Smooth muscle cell of the coronary artery (primary cell): ENCODE measurements around the gene LPO. TPM values are rescaled to one million over a fixed set of nuclear protein-coding genes. Genes with fewer than 3 reads are reported as not detected.

Experiments used
- total RNA-seq: library from RNA; depleted of rRNA; stranded (reverse); fragments of >200 nt; gene quantifications from 2 replicates; pipeline ENCODE4 v1.2.3, GENCODE V29; 2014; ENCODE audit warnings: low replicate concordance

LPO gene
- total RNA-seq = not detected in 2 replicates

DNA sequence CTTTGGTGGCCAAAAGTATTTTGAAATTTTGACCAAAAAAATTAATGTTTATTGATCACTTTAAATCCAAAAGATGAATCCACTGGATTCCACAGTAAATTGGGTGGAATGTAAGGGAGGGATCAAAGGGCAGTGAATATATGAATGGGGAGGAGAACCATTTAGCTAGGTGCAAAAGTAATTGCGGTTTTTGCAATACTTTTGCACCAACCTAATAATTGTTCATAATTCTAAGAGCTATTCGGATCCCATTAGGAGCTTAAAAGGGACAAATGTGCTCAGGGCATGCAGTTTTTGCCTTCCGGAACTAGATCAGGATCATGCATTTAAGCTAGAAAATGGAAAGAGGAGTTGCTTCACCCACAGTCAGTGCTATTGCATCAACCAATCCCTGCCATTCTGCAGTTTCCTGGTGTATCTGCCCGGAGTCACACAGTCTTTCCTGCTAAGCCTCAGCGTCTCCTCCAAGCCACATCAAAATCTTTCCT lies at the start of gene LPO:
TSS of gene LPO (plus strand) at position 438 of the 488 bp plus-strand sequence. CDS start 4,396 bp downstream, outside the sequence.

DNA sequence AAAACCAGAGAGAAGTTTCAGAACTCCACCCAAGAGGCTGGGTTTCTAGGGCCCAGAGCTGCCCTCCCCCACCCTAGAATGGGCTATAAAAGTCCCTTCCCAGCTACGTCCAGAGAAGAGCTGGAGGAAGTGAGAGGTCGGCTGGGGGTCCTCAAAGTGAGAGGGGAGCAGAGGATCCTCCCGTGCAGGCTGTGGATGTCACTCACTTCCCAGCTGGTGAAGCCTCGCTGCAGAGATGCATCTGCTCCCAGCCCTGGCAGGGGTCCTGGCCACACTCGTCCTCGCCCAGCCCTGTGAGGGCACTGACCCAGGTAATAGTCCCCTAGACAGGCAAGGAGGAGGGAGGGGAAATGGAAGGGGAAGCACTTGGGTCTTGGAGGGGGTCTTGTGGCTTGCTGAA lies 45.8 kb upstream of the LPO start, which contains the start of gene EPX:
TSS of gene EPX (plus strand) at position 115 of the 400 bp plus-strand sequence. CDS start at position 236, 121 bp downstream.

DNA sequence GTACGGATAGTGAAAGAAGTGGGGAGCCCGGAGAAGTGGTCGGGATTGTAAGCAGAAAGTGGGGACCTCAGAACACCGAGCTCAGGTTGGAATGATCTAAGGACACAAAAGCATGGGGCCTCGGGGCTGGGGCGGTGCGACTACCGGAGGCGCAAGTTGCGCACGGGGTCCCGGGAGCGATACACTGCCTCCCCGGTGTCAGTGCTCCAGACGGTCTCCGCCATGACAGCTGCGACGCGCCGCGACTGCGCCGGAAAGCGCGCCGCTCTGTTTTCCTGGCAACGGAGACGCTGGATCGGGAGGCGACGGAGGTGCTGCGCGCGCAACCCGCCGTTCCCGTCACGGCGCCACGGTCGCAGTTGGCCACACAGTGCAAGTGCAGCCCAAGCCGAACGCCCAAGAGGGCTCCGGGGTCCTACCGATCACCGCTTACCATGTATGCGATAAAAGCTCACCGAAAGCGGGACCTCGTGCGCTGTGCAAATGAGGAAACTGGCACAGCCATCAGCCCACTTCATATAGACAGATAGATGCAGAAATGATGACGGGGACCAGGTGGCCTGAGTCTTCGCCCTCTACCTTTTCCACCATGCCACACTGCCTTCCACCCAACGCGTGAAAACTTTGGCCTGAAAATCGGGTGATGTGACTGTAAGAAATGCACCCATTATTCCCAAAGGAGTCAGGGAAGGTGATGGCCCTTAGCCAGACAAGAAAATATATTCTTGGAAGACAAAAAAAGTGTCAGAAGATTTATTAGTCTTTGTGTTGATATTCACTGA lies 19.2 kb upstream of the LPO start, which contains the start of gene MKS1:
TSS of gene MKS1 (minus strand) at position 249 of the 782 bp plus-strand sequence. CDS start at position 224, 25 bp downstream.

DNA sequence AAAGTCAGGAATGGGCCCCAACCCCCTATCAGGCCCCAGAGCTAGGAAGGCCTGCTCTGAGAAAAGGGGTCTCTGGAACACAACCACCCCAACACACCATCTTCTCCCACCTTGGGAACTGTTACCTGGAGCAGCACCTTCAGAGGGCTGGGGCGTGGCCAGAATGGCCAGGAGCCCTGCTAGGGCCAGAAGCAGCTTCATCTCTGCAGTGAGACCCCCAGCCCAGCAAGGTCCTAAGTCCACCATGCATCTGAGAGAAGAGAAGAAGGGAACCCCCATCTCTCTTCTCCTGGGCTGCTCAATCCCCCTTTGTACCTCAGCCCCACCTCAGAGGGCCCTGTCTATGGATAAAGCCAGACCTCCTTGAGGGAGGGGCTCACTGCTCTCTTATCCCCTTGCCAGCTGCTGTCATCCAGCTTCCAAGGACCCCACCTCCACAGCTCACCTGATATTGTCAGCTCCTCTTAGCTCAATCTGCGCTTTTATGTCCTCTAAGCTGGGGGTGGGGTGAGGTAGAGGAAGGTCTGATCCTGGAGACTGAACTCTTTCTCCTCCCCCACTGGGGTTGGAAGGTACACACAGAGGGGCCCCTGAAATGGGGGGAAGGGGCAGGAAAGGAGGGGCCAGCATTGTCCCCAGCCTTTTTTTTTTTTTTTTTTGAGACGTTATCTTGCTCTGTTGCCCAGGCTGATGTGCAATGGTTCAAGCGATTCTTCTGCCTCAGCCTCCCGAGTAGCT lies 42.3 kb downstream of the LPO start, which contains the start of gene MPO:
TSS of gene MPO (minus strand) at position 456 of the 738 bp plus-strand sequence. CDS start at position 279, 177 bp downstream.

Other genes with a start within 250 kb of the LPO start
- gene SRSF1, start 231.3 kb upstream of the LPO start, total RNA-seq = 421 and 590 TPM in 2 replicates
- gene DYNLL2, start 155.2 kb upstream of the LPO start, total RNA-seq = 12.9 and 24.9 TPM in 2 replicates
- not detected in 2 replicates for gene OR4D1, start 90.2 kb upstream of the LPO start, total RNA-seq
- gene OR4D2, start 71.6 kb upstream of the LPO start, total RNA-seq = not detected in 2 replicates
- gene EPX, start 45.9 kb upstream of the LPO start, total RNA-seq = not detected in 2 replicates
- gene MKS1, start 19.3 kb upstream of the LPO start, total RNA-seq = 8.2 and 12.9 TPM in 2 replicates
- gene MPO, start 42.4 kb downstream of the LPO start, total RNA-seq = under 0.01 TPM in 1 of 2 replicates, not detected in the other
- gene TSPOAP1, start 90.2 kb downstream of the LPO start, total RNA-seq = under 0.01 TPM in 2 replicates
- gene SUPT4H1, start 113.6 kb downstream of the LPO start, total RNA-seq = 40.2 and 65.1 TPM in 2 replicates
- 0.15 TPM in 1 of 2 replicates, not detected in the other for gene RNF43, start 178.9 kb downstream of the LPO start, total RNA-seq
- not detected in 2 replicates for gene HSF5, start 249.8 kb downstream of the LPO start, total RNA-seq